ENCODE measurements around the gene GK. TPM values are rescaled to one million over a fixed set of nuclear protein-coding genes. Genes with fewer than 3 reads are reported as not detected.
A peak's percentile ranks its signal among the peaks of the same experiment; 100 is the strongest.
"Not testable (repeated sequence)": the region's sequence is repeated elsewhere in the genome, so short reads cannot be mapped to it uniquely, and the experiment has no call there.

GK gene
- total RNA-seq, 1 experiment from 2014 or later = 3.9 TPM

DNA sequence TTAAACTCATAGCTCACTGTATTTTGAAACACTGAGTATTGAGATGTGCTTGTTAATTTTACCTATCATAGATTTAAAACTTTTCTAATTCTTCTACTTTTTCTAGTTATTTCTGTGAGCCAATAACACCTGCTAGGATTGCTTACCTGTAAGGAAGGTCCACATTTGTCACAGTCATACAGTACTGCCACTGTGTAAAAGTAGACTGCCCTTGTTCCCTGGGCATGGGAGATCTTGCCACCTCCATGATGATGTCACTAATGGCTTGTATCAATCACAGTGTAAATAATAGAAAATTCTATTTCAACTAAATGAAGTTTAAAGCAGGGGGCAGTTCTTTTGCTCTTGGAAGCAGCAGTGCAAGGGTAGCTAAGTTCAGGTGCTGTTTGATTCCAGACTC, 35.9 kb downstream of the GK start:
- no peak for DNase-seq (ENCODE audit: low spot score)
- in situ Hi-C loops (cut with HindIII; ENCODE audit: low sequenced_read_pairs) = no loop called here

DNA sequence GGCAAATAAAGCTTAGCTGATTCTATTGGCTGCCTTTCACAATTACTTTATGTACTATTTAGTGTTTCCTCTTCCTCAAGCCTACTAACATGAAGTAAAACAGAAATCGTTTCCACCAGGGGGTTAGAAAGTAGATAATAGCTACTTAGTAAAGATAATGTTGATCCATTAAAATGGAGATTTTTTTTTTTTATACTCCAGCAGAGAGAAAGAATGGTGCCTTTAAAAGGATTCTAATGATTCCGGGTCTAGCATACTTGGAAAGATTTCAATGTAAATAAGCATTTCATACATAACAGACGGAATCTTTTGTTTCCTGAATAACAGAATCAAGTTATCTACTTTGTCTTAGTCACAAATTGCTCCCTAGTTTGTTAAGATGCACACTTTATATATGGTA, 37.1 kb downstream of the GK start:
- no peak for DNase-seq (ENCODE audit: low spot score)
- in situ Hi-C loops (cut with HindIII; ENCODE audit: low sequenced_read_pairs) = no loop called here

- DNase-seq (ENCODE audit: low spot score) = no peak
- in situ Hi-C loops (cut with HindIII; ENCODE audit: low sequenced_read_pairs) = no loop called here
These were observed 40.9 kb downstream of the GK start for GRCh38 chrX:30693999-30694650.

GRCh38 chrX:30702736-30703135, 49.5 kb downstream of the GK start:
- DNase-seq (ENCODE audit: low spot score) = no peak
- in situ Hi-C loops (cut with HindIII; ENCODE audit: low sequenced_read_pairs) = no loop called here

DNA sequence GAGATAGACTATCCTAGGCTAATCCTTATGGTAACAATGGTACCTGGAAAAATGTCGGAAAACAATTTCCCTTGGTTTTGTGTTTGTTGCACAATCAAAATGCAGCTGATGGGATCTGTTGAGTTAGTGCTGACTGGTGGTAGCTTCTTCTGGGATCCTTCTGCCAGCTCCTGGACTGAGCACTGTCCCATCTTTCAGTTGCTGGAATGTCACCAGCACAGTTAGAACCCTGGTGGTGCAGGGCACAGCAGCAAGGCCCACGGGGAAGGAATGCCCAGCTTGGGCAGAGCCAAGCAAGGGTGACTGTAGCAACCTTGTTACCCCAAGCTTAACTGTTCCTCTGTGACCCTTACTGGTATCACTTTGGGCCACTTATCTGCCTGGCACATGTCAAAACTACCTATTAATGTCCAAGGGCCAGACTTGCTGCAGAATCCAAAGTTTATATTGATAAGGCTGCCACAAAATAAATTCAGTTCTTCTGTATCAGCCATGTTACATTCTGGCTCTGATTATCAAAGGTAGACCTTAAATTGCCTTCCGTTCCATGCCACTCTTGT, 53.1 kb downstream of the GK start:
- in situ Hi-C loops (cut with HindIII; ENCODE audit: low sequenced_read_pairs) = no loop called here
- no peak for DNase-seq (ENCODE audit: low spot score)

GRCh38 chrX:30712214-30712613, 59.0 kb downstream of the GK start:
- in situ Hi-C loops (cut with HindIII; ENCODE audit: low sequenced_read_pairs) = no loop called here
- DNase-seq (ENCODE audit: low spot score) = no peak

DNA sequence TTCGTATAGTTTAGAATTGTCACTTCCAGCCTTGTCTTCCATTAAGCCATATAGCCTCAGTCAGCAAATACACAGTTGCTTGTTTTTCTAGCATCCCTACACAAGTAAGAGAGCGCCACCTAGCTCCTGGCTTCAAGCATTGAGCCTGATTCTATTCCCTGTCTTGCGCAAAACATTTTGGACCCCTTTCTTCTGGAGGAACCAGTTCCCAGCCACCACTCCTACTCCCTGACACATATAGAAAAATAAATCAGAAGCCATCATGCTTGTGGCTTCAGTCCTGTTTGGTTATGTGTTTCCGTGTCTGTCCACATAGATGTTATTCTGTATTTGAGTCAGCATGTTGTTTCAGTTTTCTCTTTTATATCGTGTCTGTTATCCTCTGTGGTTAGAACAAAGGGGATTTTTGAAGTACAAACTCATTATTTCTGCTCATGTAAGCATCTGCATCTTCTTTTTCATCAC, 59.9 kb downstream of the GK start:
- in situ Hi-C loops (cut with HindIII; ENCODE audit: low sequenced_read_pairs) = no loop called here
- DNase-seq (ENCODE audit: low spot score) = peak; percentile 17

DNA sequence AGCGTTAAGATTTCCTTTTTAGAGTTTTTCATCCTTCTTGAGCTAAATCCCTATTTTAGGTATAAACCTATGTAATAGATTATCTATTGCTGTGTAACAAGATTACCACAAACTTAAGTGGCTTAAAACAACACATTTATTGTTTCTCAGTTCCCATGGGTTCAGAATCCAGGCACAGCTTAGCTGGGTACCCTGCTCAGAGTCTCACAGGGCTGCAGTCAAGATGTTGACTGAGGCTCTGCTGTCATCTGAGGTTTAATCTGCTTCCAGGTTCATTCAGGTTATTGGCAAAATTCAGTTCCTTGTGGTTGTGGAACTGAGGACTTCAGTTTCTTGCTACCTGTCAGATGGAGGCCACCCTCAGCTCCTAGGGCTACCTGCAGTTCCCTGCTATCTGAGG, 60.9 kb downstream of the GK start:
- in situ Hi-C loops (cut with HindIII; ENCODE audit: low sequenced_read_pairs) = no loop called here

GRCh38 chrX:30715976-30716375, 62.8 kb downstream of the GK start:
- no peak for DNase-seq (ENCODE audit: low spot score)
- in situ Hi-C loops (cut with HindIII; ENCODE audit: low sequenced_read_pairs) = no loop called here

More for the DNA sequence above, 60.9 kb downstream of the GK start:
- DNase-seq (ENCODE audit: low spot score) = no peak

DNA sequence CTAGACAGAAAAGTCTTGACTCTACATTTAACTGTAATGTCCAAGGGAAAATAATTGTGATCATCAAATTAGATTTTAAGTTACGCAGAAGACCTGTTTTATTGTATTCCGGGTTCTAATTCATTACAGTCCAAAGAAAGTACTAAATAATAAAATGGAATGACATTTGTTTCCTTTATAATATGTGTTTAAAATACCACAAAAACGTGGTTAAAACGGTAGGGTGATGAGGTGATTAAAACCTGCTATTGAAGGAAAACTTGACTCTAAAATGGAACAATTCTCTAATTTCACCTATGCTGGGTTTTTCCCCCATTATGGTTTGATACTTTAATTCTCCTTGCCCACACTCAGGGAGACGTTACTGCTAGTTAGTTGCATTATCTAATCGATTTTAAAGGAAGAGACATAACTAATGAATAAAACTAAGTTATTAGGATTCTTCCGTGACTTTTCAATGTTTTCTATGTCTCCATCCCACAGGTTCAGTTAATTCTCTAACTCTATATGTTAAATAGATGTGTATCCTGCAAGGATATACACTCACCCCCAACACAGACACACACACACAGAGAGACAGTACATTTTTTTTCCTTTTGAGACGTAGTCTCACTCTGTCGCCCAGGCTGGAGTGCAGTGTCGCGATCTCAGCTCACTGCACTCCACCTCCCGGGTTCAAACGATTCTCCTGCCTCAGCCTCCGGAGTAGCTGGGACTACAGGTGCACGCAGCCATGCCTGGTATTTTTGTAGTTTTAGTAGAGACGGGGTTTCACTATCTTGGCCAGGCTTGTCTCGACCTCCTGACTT, 80.8 kb downstream of the GK start:
- in situ Hi-C loops (cut with HindIII; ENCODE audit: low sequenced_read_pairs) = no loop called here
- no peak for DNase-seq (ENCODE audit: low spot score)

DNA sequence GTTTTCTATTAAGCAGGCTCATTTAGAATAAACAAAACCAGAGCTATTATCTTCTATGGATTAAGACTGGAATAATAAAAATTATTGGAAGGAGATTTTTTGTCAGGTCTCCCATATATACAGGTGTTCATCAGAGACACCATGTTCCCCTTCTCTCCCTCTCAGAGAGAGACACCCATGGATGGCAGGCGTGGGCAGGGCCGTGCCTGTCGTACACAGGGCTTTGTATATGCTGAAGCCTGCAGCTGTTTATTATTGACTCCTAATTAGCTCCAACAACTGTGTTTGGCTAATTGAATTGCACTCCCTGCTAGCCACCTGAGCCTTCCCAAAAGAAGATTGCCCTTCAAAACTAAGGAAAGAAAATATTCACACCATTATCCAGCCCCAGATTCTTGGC, 81.6 kb downstream of the GK start:
- in situ Hi-C loops (cut with HindIII; ENCODE audit: low sequenced_read_pairs) = no loop called here
- DNase-seq (ENCODE audit: low spot score) = no peak

DNA sequence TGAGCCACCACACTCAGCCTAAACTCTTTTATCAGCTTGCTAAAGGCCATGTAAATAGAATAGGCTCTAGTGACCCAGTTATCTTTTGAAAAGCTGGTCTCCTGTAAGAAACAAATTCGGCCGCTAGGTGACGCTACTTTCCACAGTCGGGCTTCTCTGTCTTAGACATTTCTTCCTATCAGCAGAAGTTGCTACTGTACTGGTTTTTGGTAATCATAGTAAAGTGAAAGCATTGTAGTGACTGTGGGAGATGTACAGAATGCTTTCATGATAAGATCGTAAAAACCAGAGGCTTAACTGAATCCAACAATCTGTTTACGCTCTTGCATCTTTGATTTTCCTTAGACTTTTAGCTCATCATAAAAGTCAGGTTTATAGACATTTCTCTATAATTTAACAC, 82.6 kb downstream of the GK start:
- in situ Hi-C loops (cut with HindIII; ENCODE audit: low sequenced_read_pairs) = no loop called here
- peak; percentile 16 for DNase-seq (ENCODE audit: low spot score)

DNA sequence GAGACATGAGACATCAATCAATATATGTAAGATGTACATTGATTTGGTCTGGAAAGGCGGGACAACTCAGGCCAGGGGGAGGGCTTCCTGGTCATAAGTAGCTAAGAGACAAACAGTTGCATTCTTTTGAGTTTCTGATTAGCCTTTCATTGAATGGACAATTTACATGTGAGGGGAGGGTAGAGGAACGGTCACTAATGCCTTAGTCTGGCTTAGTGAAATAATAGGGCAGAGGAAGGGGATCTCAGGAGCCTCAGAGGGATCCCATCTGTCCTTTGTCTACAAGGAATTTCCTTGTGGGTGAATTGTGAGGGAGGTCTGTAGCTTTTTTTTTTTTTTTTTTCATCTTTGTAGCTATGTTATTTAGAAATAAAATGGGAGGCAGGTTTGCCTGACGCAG, 88.3 kb downstream of the GK start:
- in situ Hi-C loops (cut with HindIII; ENCODE audit: low sequenced_read_pairs) = no loop called here
- no peak for DNase-seq (ENCODE audit: low spot score)

GRCh38 chrX:30748342-30748960, 95.2 kb downstream of the GK start:
- in situ Hi-C loops (cut with HindIII; ENCODE audit: low sequenced_read_pairs) = no loop called here
- no peak for DNase-seq (ENCODE audit: low spot score)

DNA sequence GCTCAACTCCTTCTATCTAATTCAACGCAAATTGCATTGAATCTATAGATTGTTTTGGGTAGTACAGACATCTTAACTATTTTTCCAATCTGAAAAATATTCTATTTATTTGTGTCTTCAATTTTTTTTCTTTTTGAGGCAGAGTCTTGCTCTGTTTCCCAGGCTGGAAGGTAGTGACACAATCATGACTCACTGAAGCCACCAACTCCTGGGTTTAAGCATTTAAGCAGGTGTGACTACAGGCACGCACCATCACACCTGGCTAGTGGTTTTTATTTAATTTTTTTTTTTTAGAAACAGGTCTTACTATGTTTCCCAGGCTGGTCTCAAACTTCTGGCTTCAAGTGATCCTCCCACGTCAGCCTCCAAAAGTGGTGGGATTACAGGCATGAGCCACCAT, 98.3 kb downstream of the GK start:
- no peak for DNase-seq (ENCODE audit: low spot score)
- in situ Hi-C loops (cut with HindIII; ENCODE audit: low sequenced_read_pairs) = no loop called here

GRCh38 chrX:30762755-30763154, 109.5 kb downstream of the GK start:
- no peak for DNase-seq (ENCODE audit: low spot score)
- in situ Hi-C loops (cut with HindIII; ENCODE audit: low sequenced_read_pairs) = no loop called here

- DNase-seq (ENCODE audit: low spot score); in situ Hi-C loops (cut with HindIII; ENCODE audit: low sequenced_read_pairs): not testable (repeated sequence)
These were observed 120.5 kb downstream of the GK start for GRCh38 chrX:30773764-30774163.

GRCh38 chrX:30777575-30777974, 124.4 kb downstream of the GK start:
- in situ Hi-C loops (cut with HindIII; ENCODE audit: low sequenced_read_pairs) = no loop called here
- DNase-seq (ENCODE audit: low spot score) = no peak

- in situ Hi-C loops (cut with HindIII; ENCODE audit: low sequenced_read_pairs) = no loop called here
- no peak for DNase-seq (ENCODE audit: low spot score)
These were observed 126.3 kb downstream of the GK start for GRCh38 chrX:30779453-30780030.

All from G401 (cell line).